SU-DHL-6 (cell line): Measurements from ENCODE around the gene PLXNC1.

ENCODE experiments used
- H2AFZ ChIP-seq: fragments of 200-600 bp; sonication (generic); 2 replicates; pipeline ENCODE4 v1.6.1; 2014; ENCODE audit warnings: low read depth, mild to moderate bottlenecking, moderate library complexity, mixed read lengths, antibody characterized with exemption, low read length; ENCODE audit not compliant: severe bottlenecking
- H3F3A ChIP-seq: fragments of 200-600 bp; shearing (Covaris generic); 2 replicates; pipeline ENCODE4 v1.6.0; 2016; ENCODE audit warnings: antibody characterized with exemption, mild to moderate bottlenecking; ENCODE audit not compliant: insufficient read depth
- H3K27ac ChIP-seq: fragments of 200-600 bp; sonication (generic); 2 replicates; pipeline ENCODE4 v1.5.1; 2016; ENCODE audit warnings: low read depth, mild to moderate bottlenecking, low read length, moderate library complexity, mixed read lengths
- H3K27me3 ChIP-seq: fragments of 200-600 bp; sonication (generic), shearing (Covaris generic); 2 replicates; pipeline ENCODE4 v1.6.0; 2014; ENCODE audit warnings: mild to moderate bottlenecking, low read length
- H3K36me3 ChIP-seq: fragments of 200-600 bp; sonication (generic); 2 replicates; pipeline ENCODE4 v1.6.1; 2014; ENCODE audit warnings: mild to moderate bottlenecking, low read length, mixed read lengths
- H3K4me2 ChIP-seq: fragments of 300-600, 200-600 bp; shearing (Covaris generic), sonication (generic); 2 replicates; pipeline ENCODE4 v1.6.0; 2014; ENCODE audit warnings: low read length, low read depth, mild to moderate bottlenecking; ENCODE audit not compliant: poor library complexity, severe bottlenecking
- H3K4me3 ChIP-seq: fragments of 200-600 bp; sonication (generic); 2 replicates; pipeline ENCODE4 v1.5.1; 2014; ENCODE audit warnings: antibody characterized with exemption, low read length, mild to moderate bottlenecking, mixed read lengths; ENCODE audit not compliant: insufficient read depth, poor library complexity, severe bottlenecking
- H3K79me2 ChIP-seq: fragments of 200-600 bp; sonication (generic); 2 replicates; pipeline ENCODE4 v1.6.1; 2014; ENCODE audit warnings: mild to moderate bottlenecking, low read length, moderate library complexity; ENCODE audit not compliant: insufficient read depth
- H3K9ac ChIP-seq: fragments of 200-600 bp; sonication (generic); 2 replicates; pipeline ENCODE4 v1.7.0; 2014; ENCODE audit warnings: mild to moderate bottlenecking, low read length
- H3K9me2 ChIP-seq: fragments of 200-600 bp; sonication (generic); replicated peaks from 2 replicates; pipeline ENCODE4 v1.6.1; 2014; ENCODE audit warnings: low read length; ENCODE audit not compliant: insufficient read depth
- H3K9me3 ChIP-seq: fragments of 200-600 bp; sonication (generic); 2 replicates; pipeline ENCODE4 v1.6.1; 2014; ENCODE audit warnings: low read length, mixed read lengths; ENCODE audit not compliant: insufficient read depth
- H4K20me1 ChIP-seq: fragments of 200-600 bp; sonication (generic); 2 replicates; pipeline ENCODE4 v1.6.1; 2014; ENCODE audit warnings: low read depth, mild to moderate bottlenecking, antibody characterized with exemption, low read length, moderate library complexity, mixed read lengths
- CTCF ChIP-seq: fragments of 200-600 bp; sonication (generic); IDR thresholded peaks from one replicate; pipeline ENCODE4 v1.5.1; 2017; ENCODE audit warnings: antibody characterized with exemption, mild to moderate bottlenecking, low read length, moderate library complexity; ENCODE audit not compliant: insufficient read depth, poor library complexity, severe bottlenecking
- EZH2phosphoT487 ChIP-seq: fragments of 200-600 bp; sonication (generic), shearing (Covaris generic); conservative IDR thresholded peaks from 2 replicates; pipeline ENCODE4 v1.6.1; 2018; ENCODE audit warnings: mild to moderate bottlenecking, antibody characterized with exemption, low read length, moderate library complexity, mixed read lengths

Gene PLXNC1

GRCh38 chr12:94320109-94320508 is 171.7 kb downstream of the PLXNC1 start:
- no peak overlapping the region for H2AFZ ChIP-seq
- H3K36me3 ChIP-seq: peaks cover 17% of the 10 kb centered on the region
- H3K27ac ChIP-seq: no peak overlapping the region
- no peak overlapping the region for H3K4me2 ChIP-seq
- no peaks in the 10 kb centered on the region for H3K9me2 ChIP-seq
- peaks cover 26% of the 10 kb centered on the region; the same call in 1 of the 2 replicates for H3K9me3 ChIP-seq
- no peak for TF ChIP-seq EZH2phosphoT487
- TF ChIP-seq CTCF: no peak
- 0 out of 2 replicates have a peak, but pooled peaks cover 4% of the 10 kb centered on the region for H3F3A ChIP-seq
- no peaks in the 10 kb centered on the region for H4K20me1 ChIP-seq
- no peak overlapping the region for H3K9ac ChIP-seq
- H3K4me3 ChIP-seq: no peak overlapping the region
- H3K79me2 ChIP-seq: no peaks in the 10 kb centered on the region
- no peaks in the 10 kb centered on the region for H3K27me3 ChIP-seq

- H3K27me3 ChIP-seq: no peaks in the 10 kb centered on the region
- no peak overlapping the region for H3K27ac ChIP-seq
- H3K9me3 ChIP-seq: peaks cover 26% of the 10 kb centered on the region; the same call in 1 of the 2 replicates
- H3K79me2 ChIP-seq: no peaks in the 10 kb centered on the region
- no peak overlapping the region for H2AFZ ChIP-seq
- no peak overlapping the region for H3K9ac ChIP-seq
- no peaks in the 10 kb centered on the region for H4K20me1 ChIP-seq
- TF ChIP-seq EZH2phosphoT487 (no peak), CTCF (no peak)
- no peaks in the 10 kb centered on the region for H3F3A ChIP-seq
- H3K4me3 ChIP-seq: no peak overlapping the region
- H3K36me3 ChIP-seq: peaks cover 17% of the 10 kb centered on the region
- H3K4me2 ChIP-seq: no peak overlapping the region
- no peaks in the 10 kb centered on the region for H3K9me2 ChIP-seq
Measured at GRCh38 chr12:94322346-94322745, 174.0 kb downstream of the PLXNC1 start.

- Histone ChIP-seq H3K9me3 (peaks cover 8% of the 10 kb centered on the region; the same call in 1 of the 2 replicates), H3K36me3 (peaks cover 13% of the 10 kb centered on the region), H2AFZ (no peak overlapping the region), H3K79me2 (no peaks in the 10 kb centered on the region), H3F3A (no peaks in the 10 kb centered on the region), H3K9me2 (no peaks in the 10 kb centered on the region), H3K9ac (no peak overlapping the region), H3K27me3 (no peaks in the 10 kb centered on the region), H3K4me3 (no peak overlapping the region), H3K4me2 (no peak overlapping the region), H4K20me1 (no peaks in the 10 kb centered on the region), H3K27ac (no peak overlapping the region)
- TF ChIP-seq CTCF: no peak
Measured at GRCh38 chr12:94326234-94326633, 177.9 kb downstream of the PLXNC1 start.
